NT2/D1 (cell line): ENCODE results near the gene TMEM247.

Experiments
- DNase-seq: peaks from one replicate; pipeline ENCODE4 v3.0.0-alpha.2; 2011; ENCODE audit warnings: low read depth, low spot score
- H3K27me3 ChIP-seq: 2 replicates; pipeline ENCODE4 v1.6.0; 2011; ENCODE audit warnings: mild to moderate bottlenecking; ENCODE audit not compliant: insufficient read length, insufficient read depth
- H3K36me3 ChIP-seq: 2 replicates; pipeline ENCODE4 v1.6.1; 2011; ENCODE audit warnings: mild to moderate bottlenecking, low read length, mixed read lengths; ENCODE audit not compliant: insufficient read depth, insufficient read length
- H3K4me1 ChIP-seq: 2 replicates; pipeline ENCODE4 v1.5.1; 2011; ENCODE audit not compliant: insufficient read depth, insufficient read length
- H3K4me3 ChIP-seq: 2 replicates; pipeline ENCODE4 v1.5.1; 2011; ENCODE audit warnings: low read depth; ENCODE audit not compliant: insufficient read length
- H3K9ac ChIP-seq: 2 replicates; pipeline ENCODE4 v1.6.0; 2011; ENCODE audit warnings: low read depth; ENCODE audit not compliant: insufficient read length
- H3K9me3 ChIP-seq: 2 replicates; pipeline ENCODE4 v1.5.1; 2011; ENCODE audit warnings: mild to moderate bottlenecking, low read length; ENCODE audit not compliant: insufficient read depth
- SUZ12 ChIP-seq: IDR thresholded peaks from 2 replicates; pipeline ENCODE4 v1.6.1; 2011; ENCODE audit not compliant: insufficient read length, insufficient read depth; ENCODE audit errors: extremely low read depth
- YY1 ChIP-seq: IDR thresholded peaks from 2 replicates; pipeline ENCODE4 v1.6.1; 2011; ENCODE audit not compliant: insufficient read length, insufficient read depth
- ZNF274 ChIP-seq: IDR thresholded peaks from 2 replicates; pipeline ENCODE4 v1.6.1; 2011; ENCODE audit warnings: mild to moderate bottlenecking, low read depth, low read length

The TMEM247 gene

GRCh38 chr2:46525522-46526155 is 46.3 kb downstream of the TMEM247 start:
- no peaks in the 10 kb centered on the region for H3K4me1 ChIP-seq
- DNase-seq: no peak
- no peak for TF ChIP-seq YY1
- TF ChIP-seq ZNF274: no peak
- no peak for TF ChIP-seq SUZ12

GRCh38 chr2:46528880-46529279 is 49.5 kb downstream of the TMEM247 start:
- TF ChIP-seq SUZ12: no peak
- TF ChIP-seq ZNF274: no peak
- no peak for TF ChIP-seq YY1
- Histone ChIP-seq H3K9me3 (no peaks in the 10 kb centered on the region), H3K9ac (no peak overlapping the region), H3K27me3 (no peaks in the 10 kb centered on the region), H3K4me3 (no peak overlapping the region), H3K4me1 (no peaks in the 10 kb centered on the region), H3K36me3 (no peaks in the 10 kb centered on the region)
- DNase-seq: no peak

More at GRCh38 chr2:46525522-46526155, 46.3 kb downstream of the TMEM247 start:
- Histone ChIP-seq H3K27me3 (no peaks in the 10 kb centered on the region), H3K36me3 (no peaks in the 10 kb centered on the region), H3K4me3 (no peak overlapping the region), H3K9ac (no peak overlapping the region), H3K9me3 (no peaks in the 10 kb centered on the region)

DNA sequence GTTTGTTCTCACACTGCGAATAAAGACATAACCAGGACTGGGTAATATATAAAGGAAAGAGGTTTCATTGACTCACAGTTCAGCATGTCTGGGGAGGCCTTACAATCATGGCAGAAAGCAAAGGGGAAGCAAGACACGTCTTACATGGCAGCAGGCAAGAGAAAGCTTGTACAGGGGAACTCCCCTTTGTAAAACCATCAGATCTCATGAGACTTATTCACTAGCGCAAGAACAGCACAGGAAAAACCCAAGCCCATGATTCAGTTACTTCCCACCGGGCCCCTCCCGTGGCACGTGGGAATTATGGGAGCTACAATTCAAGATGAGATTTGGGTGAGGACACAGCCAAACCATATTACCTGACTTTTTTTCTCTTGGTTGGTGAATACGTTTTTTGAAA is 51.3 kb downstream of the TMEM247 start:
- Histone ChIP-seq H3K27me3 (no peaks in the 10 kb centered on the region), H3K9me3 (no peaks in the 10 kb centered on the region), H3K4me3 (no peak overlapping the region), H3K9ac (no peak overlapping the region), H3K36me3 (peaks cover 5% of the 10 kb centered on the region), H3K4me1 (no peaks in the 10 kb centered on the region)
- no peak for DNase-seq
- no peak for TF ChIP-seq ZNF274
- TF ChIP-seq SUZ12: no peak
- TF ChIP-seq YY1: no peak

GRCh38 chr2:46531863-46532262 is 52.5 kb downstream of the TMEM247 start:
- Histone ChIP-seq H3K9me3 (no peaks in the 10 kb centered on the region), H3K9ac (no peak overlapping the region), H3K4me3 (no peak overlapping the region), H3K4me1 (no peaks in the 10 kb centered on the region), H3K27me3 (no peaks in the 10 kb centered on the region), H3K36me3 (peaks cover 10% of the 10 kb centered on the region)
- TF ChIP-seq SUZ12 (no peak), ZNF274 (no peak), YY1 (no peak)
- no peak for DNase-seq
